Activated T-helper 1 cell treated with anti-CD3 and anti-CD28 coated beads, Interleukin-12 subunit alpha, Interleukin-12 subunit beta, Interleukin-2, Interleukin-4 antibody, amounts not matched to agents 30 ng/mL and 10 ng/mL and 1 ng/mL, durations not matched to agents 14 hours and 24 hours and 36 hours (primary cell): ENCODE data around the gene ADRA2B. TPM values are rescaled to one million over a fixed set of nuclear protein-coding genes. Genes with fewer than 3 reads are reported as not detected.

Source experiments
- DNase-seq: peaks from one replicate; pipeline ENCODE4 v3.0.0; 2021; ENCODE audit warnings: low spot score
- H3K27ac Mint-ChIP-seq: one replicate; pipeline ENCODE4 v1.8.0; 2021; ENCODE audit warnings: mild to moderate bottlenecking, mixed read lengths
- H3K27me3 Mint-ChIP-seq: one replicate; pipeline ENCODE4 v1.8.0; 2022; ENCODE audit warnings: mild to moderate bottlenecking, moderate library complexity, mixed read lengths; ENCODE audit not compliant: insufficient read depth
- H3K36me3 Mint-ChIP-seq: one replicate; pipeline ENCODE4 v1.8.0; 2021; ENCODE audit warnings: low read depth, mixed read lengths
- H3K4me1 Mint-ChIP-seq: one replicate; pipeline ENCODE4 v1.8.0; 2021; ENCODE audit warnings: low read depth, mixed read lengths
- H3K4me3 Mint-ChIP-seq: one replicate; pipeline ENCODE4 v1.8.0; 2021; ENCODE audit warnings: mild to moderate bottlenecking, moderate library complexity, mixed read lengths
- H3K9me3 Mint-ChIP-seq: one replicate; pipeline ENCODE4 v1.8.0; 2021; ENCODE audit warnings: mixed read lengths
- intact Hi-C: fragments of 100-400 bp; cut with micrococcal nuclease; formaldehyde crosslinking; loops from one replicate; pipeline ENCODE4 v1.15.1; 2024
- total RNA-seq: library from RNA; stranded (reverse); gene quantifications from 2 replicates; pipeline ENCODE4 v1.2.3, GENCODE V29; 2022

Gene ADRA2B
- total RNA-seq, 1 donor from 2014 or later = 0.21 TPM

DNA sequence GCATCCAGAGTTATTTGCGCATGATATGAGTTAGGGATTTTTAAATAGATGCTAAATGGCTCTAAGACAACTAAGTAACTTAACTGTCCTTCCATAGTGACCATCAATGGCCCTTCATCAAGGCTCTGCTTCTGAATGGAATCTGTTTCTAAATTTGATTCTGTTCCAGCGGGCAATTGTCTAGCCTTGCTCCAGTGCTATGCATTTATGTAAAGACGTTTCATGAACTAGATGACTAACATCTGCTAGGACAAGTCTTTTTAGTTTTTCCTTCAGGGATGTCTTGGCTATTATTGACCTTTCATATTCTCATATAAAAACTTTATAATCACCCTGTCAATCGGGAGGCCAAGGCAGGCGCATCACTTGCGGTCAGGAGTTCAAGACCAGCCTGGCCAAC lies 12.1 kb upstream of the ADRA2B start:
- no peak overlapping the region for H3K27ac Mint-ChIP-seq
- no peak overlapping the region for H3K4me3 Mint-ChIP-seq
- intact Hi-C loops = no loop called here
- DNase-seq = no peak
- H3K27me3 Mint-ChIP-seq = peaks cover 2% of the 10 kb centered on the region
- H3K9me3 Mint-ChIP-seq = no peaks in the 10 kb centered on the region
- peaks cover 12% of the 10 kb centered on the region for H3K4me1 Mint-ChIP-seq
- H3K36me3 Mint-ChIP-seq = peaks cover 12% of the 10 kb centered on the region

DNA sequence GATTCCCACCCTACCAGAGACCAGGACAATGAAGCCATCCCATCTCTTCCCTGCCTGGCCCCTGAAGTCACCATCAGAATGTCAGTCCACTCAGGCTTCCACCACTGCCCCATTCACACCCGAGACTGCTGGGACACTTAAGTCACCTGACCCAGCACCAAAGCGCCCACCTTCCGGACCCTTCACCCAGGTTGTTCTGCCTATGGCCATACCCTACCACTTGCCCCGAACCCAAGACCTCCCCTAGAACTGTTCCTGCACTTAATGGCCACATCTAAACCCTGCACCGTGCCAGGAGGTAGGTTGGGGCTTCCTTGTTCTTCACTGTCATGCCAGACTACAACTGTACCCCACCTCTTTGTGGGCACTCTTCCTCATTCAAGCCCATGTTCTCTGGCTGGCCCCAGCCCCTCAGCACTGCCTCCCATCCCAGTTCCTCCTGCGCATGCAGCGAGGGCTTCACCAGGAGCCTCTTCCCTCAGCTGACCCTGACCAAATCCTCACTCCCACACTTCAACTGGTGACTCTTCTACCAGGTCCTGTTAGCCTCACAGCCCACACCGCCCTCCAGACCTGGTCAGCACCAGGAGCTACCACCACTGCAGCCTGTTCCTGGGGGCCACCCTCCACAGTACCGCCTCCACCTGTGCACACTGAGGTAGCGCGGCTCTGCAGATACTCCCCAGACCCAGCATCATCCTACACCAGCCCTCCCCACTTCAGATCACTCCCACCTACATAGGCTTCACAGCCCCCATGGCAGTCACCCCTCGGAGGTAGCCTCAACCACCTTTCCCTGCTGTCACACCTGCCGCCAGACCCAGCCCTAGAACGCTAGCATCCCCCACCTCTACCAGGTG lies 8.3 kb upstream of the ADRA2B start:
- Mint-ChIP-seq H3K36me3 (peaks cover 10% of the 10 kb centered on the region), H3K4me1 (peaks cover 11% of the 10 kb centered on the region), H3K27ac (no peak overlapping the region), H3K4me3 (no peak overlapping the region), H3K9me3 (no peaks in the 10 kb centered on the region), H3K27me3 (peaks cover 22% of the 10 kb centered on the region)
- intact Hi-C loops = no loop called here
- DNase-seq = no peak

DNA sequence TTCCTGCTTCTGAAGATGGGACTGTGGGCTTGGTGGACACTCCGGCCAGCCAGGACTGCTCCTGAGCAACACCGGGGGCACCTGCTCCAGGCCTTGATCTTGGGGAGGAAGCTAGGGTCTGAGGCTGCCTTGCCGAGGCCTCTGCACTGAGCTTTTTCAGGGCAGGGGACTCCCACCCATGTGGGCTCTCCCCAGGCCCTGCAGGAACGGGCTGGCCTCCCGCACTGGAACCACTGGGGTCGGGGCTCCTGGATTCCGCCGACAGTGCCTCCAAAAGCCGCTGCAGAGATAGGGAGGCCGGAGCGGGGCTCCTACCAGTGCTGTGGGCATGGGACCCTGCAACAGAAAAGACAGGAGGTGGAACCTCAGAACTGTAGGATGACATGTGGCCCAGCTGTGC lies 7.6 kb upstream of the ADRA2B start:
- no peak overlapping the region for H3K4me3 Mint-ChIP-seq
- H3K27me3 Mint-ChIP-seq = peaks cover 25% of the 10 kb centered on the region
- H3K36me3 Mint-ChIP-seq = peaks cover 10% of the 10 kb centered on the region
- intact Hi-C loops = no loop called here
- no peak for DNase-seq
- H3K27ac Mint-ChIP-seq = no peak overlapping the region
- no peaks in the 10 kb centered on the region for H3K9me3 Mint-ChIP-seq
- peaks cover 11% of the 10 kb centered on the region for H3K4me1 Mint-ChIP-seq

DNA sequence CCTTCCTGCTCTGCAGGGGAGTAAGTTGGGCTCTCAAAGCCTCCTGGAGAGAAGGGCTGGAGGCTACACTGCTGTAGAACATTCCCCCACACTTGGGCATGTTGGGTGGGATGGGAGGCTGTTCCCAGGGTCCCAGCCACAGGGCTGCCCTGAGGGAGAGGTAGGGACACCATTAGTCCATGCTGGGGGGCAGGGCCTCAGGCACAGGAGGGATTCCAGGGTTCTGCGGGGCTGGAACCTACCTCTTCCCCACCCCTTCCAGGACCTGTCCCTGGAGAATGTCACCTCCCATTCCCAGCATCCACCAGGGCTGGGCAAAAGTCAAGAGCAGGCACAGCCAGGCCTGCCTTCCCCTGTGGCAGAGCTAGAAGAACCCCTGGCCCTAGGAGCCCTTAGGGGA lies 6.9 kb upstream of the ADRA2B start:
- peaks cover 10% of the 10 kb centered on the region for H3K36me3 Mint-ChIP-seq

DNA sequence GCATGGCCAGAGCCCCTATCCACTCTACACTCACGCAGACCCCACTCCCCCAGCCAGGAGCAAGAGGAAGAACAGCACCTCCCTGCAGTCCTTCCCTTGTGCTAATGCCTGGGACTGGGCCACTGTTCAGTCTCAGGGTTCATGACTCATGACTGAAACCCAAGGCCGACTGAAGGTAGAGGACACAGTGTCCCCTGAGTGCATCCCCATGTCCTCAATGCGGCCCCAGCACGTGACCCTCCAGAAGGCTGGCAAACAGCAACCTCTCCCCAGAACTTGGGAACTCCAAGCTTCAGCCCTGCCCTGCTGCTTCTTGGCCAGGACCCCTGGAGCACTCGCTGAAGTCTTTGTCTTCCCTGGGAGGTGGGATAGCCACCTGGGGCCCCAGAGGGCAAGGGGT lies 6.0 kb upstream of the ADRA2B start:
- intact Hi-C loops = no loop called here
- no peak overlapping the region for H3K4me3 Mint-ChIP-seq
- H3K9me3 Mint-ChIP-seq = no peaks in the 10 kb centered on the region

More for the DNA sequence above, 6.9 kb upstream of the ADRA2B start:
- Mint-ChIP-seq H3K9me3 (no peaks in the 10 kb centered on the region), H3K27ac (no peak overlapping the region), H3K27me3 (peaks cover 26% of the 10 kb centered on the region), H3K4me1 (peaks cover 11% of the 10 kb centered on the region), H3K4me3 (no peak overlapping the region)
- intact Hi-C loops = no loop called here
- DNase-seq = no peak

DNA sequence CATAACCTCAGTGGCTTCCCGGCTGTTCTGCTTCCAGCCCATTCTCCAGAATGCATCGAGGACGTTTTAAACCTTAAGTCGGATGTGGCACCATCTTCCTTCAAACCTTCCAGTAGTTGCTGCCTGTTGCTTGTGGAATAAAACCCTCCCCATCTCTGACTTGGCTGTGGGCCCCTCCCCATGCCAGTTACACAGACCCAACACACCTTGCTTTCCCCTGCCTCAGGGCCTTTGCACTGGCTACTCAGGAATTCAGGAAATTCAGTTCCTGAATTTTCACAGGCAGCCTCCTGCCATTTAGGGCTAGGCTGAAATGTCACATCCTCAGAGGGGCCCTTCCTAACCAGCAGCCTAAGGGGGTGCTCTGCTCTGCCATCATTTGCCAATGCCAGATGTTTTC lies 5.0 kb upstream of the ADRA2B start:
- Mint-ChIP-seq H3K4me3 (no peak overlapping the region), H3K36me3 (peaks cover 6% of the 10 kb centered on the region), H3K4me1 (peaks cover 21% of the 10 kb centered on the region), H3K9me3 (no peaks in the 10 kb centered on the region), H3K27ac (no peak overlapping the region), H3K27me3 (peaks cover 31% of the 10 kb centered on the region)
- no peak for DNase-seq
- intact Hi-C loops = no loop called here

More for the DNA sequence above, 6.0 kb upstream of the ADRA2B start:
- Mint-ChIP-seq H3K27me3 (peaks cover 31% of the 10 kb centered on the region), H3K36me3 (peaks cover 10% of the 10 kb centered on the region), H3K4me1 (peaks cover 18% of the 10 kb centered on the region), H3K27ac (no peak overlapping the region)
- DNase-seq = no peak

DNA sequence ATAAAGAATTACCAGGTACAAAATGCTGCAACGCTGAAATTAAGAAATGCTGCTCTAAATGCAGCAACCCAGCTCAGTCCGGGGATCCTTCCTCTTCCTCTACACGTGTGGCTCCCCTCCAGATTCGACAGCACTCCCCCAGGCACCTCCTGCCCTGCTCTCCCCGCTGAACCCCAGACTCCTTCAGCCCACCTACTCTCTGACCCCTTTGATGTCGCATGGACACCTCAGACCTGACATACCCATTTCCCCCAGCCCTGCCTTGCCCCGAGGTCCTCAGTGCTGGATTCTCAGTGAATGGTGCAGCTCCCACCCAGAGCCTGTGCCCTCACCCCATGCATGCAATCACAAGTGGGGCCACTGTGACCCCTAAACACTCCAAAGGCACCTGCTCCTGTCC lies 4.6 kb upstream of the ADRA2B start:
- DNase-seq = no peak

DNA sequence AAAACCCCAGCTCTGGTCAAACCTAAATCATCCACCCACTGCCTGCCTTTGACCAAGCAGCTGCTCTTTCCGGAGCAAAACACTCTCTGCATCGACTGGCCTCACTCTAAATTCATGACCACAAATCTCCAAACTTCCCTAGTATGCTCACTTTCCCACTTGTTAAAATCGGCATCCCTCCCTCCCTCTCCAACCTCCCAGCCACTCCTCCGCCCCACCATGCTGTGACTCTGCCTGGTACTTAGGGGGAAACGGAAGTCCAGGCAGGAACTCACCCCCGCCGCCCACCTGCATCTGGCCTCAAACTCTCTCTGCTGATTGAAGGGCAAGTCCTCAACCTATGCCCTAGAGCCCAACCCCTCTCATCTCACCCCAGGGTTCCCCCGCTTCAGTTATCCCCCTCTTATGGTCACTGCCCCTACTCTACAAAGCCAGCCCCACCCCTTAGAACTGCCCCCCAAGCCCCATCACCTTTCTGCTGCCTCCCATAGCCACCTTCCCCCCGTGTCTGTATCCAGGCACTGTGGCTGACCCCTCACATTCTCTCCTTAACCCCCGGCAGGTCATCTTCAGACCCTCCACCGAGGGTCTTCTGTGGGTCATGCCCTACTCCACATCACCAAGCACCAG lies 3.8 kb upstream of the ADRA2B start:
- Mint-ChIP-seq H3K4me3 (no peak overlapping the region), H3K36me3 (no peaks in the 10 kb centered on the region), H3K4me1 (peaks cover 28% of the 10 kb centered on the region), H3K27me3 (peaks cover 37% of the 10 kb centered on the region), H3K9me3 (no peaks in the 10 kb centered on the region), H3K27ac (no peak overlapping the region)
- DNase-seq = no peak
- intact Hi-C loops = no loop called here

More for the DNA sequence above, 4.6 kb upstream of the ADRA2B start:
- H3K27ac Mint-ChIP-seq = no peak overlapping the region
- H3K4me1 Mint-ChIP-seq = peaks cover 21% of the 10 kb centered on the region
- intact Hi-C loops = no loop called here
- peaks cover 31% of the 10 kb centered on the region for H3K27me3 Mint-ChIP-seq
- no peak overlapping the region for H3K4me3 Mint-ChIP-seq
- H3K9me3 Mint-ChIP-seq = no peaks in the 10 kb centered on the region
- H3K36me3 Mint-ChIP-seq = peaks cover 3% of the 10 kb centered on the region

DNA sequence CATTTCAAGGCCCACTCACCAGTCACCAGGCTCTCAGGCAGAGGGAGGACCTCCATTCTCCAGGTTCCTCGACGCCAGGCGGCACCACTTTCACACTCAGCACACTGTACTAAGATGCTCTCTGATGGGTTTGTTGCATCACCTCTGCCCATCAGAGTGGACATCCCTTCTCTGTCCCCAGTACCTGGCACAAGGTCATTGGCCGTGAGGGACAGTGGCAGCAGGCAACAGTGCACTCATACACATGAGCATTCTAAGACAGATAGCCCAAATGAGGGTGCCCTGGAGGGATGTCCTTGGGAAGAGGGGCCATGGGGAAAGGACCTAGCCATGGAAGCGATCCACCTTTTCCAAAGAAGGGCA lies 3.0 kb upstream of the ADRA2B start:
- Mint-ChIP-seq H3K4me3 (no peak overlapping the region), H3K4me1 (peaks cover 28% of the 10 kb centered on the region), H3K27ac (peak overlapping the region; percentile 23), H3K27me3 (peaks cover 37% of the 10 kb centered on the region), H3K9me3 (no peaks in the 10 kb centered on the region), H3K36me3 (no peaks in the 10 kb centered on the region)
- intact Hi-C loops = loop anchor here (5.0 kb wide), 1 partner anchor 148 kb away; the partner anchor contains the start of genes CIAO1 and TMEM127
- no peak for DNase-seq

DNA sequence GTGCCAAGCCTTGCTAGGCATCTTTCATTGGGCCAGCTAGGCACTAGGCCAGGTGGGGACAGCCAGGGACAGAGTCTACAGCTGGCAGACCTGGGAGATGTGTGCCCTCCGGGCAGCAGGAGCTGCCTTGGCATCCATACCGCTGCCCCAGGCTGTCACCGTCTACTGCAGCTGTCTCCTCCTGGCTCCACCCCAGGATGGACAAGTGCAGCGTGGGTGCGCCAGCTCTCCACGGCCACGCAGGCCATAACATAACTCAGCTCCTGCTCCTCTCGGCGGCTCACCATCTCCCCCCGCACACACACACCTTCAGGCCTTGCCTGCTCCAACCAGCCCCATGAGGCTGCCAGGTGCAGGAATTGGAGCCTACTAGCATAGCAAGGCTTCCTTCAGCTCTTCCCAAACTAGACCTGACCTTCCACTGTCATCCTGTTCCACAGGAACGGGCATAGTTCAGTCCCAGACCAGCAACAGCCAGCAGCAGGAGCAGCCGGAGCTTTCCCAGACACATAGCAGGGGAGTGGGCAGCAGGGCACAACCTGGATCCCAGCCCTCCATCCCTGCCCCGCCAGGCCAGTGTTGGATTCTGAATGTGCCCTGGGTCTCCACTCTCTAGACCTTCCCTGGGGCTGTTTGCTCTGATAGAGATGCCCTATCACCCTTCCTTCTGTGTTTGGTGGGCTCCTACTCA lies 2.5 kb upstream of the ADRA2B start:
- Mint-ChIP-seq H3K27ac (no peak overlapping the region), H3K4me1 (peaks cover 28% of the 10 kb centered on the region), H3K4me3 (peak overlapping the region; percentile 24), H3K9me3 (no peaks in the 10 kb centered on the region), H3K36me3 (no peaks in the 10 kb centered on the region), H3K27me3 (peaks cover 37% of the 10 kb centered on the region)
- intact Hi-C loops = loop anchor here (5.0 kb wide), 1 partner anchor 148 kb away; the partner anchor contains the start of genes CIAO1 and TMEM127
- DNase-seq = no peak

DNA sequence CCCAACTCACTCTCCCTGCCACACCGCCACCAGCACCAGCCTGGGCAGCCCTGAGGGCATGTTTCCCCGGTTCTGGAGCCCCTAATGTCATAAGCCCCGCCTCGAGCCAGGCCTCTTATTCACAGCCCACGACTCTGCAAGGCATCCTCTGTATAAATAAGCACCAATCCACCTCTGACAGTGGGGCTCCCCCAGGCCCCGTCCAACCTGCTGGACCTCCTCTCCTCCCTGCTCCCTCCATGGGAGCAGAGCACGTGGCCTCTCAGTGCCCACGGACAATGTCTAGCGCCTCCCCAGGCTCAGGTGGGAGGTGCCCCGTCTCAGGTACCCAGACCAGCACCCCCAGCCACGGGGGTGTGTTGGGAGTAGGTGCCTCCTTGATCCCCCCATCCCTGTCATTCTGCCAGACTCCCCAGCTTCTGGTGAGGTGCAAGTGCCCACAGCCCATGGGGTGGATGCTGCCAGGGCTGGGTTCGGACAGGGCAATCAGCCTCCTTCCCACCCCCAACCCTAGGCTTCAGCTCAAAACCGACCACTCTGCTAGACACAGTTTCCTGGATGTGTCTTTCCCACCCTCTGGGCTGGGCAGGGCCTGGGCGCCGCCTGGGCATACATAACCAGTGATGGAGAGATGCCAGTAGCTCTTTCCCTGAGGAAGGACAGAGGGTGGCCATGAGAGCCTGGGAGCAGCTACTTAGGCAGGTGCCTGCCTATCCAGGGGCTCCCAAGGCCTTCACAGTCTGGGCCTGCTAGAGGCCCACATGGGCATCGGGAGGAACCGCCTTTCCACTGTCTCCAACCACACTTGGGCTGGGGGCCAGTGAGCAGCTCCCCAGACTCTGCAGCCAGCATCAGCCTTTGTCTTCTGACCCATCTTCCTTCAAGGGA lies 1.6 kb upstream of the ADRA2B start:
- peak overlapping the region; percentile 75 for H3K4me3 Mint-ChIP-seq
- intact Hi-C loops = loop anchor here (1.0 to 5.0 kb wide), 3 partner anchors 27 to 149 kb away; partner anchors contain the start of genes CIAO1, DUSP2 and TMEM127
- no peak overlapping the region for H3K27ac Mint-ChIP-seq
- no peak for DNase-seq
- no peaks in the 10 kb centered on the region for H3K36me3 Mint-ChIP-seq
- no peaks in the 10 kb centered on the region for H3K9me3 Mint-ChIP-seq
- peaks cover 39% of the 10 kb centered on the region for H3K27me3 Mint-ChIP-seq
- peaks cover 28% of the 10 kb centered on the region for H3K4me1 Mint-ChIP-seq

DNA sequence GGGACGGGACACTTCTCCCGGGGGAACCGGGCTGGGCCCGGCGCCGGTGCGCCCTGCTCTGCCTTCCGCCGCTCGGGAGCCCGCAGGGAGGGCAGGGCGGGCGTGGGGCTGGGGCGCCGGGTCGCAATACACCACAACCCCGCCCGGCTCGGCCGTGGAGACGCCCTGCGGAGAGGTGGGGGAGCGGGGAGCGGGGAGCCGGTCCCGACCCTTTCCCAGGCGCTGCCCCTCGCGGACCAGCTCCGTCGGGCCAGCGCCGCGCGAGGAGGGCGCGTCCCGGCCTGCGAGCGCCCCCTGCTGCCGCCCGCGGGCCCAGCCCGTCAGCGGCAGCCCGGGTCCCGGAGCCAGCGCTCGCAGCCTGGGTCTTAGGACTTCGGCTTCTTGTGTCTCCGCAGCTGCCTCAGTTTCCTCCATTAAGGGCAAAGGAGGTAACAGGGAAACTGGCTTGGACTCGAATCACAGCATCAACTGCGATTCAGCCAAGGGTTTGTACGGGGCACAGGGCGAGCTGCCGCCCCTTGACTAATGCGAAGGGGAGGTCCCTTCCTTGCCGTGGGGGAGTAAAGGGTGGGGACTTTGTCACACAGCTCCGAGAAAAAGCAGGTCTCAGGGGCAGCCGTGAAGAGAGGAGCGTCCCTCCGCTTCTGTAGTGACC lies 635 bp upstream of the ADRA2B start:
- no peaks in the 10 kb centered on the region for H3K9me3 Mint-ChIP-seq
- DNase-seq = peak; percentile 61
- H3K27ac Mint-ChIP-seq = no peak overlapping the region
- intact Hi-C loops = loop anchor here (1.0 to 5.0 kb wide), 4 partner anchors 28 to 150 kb away; partner anchors contain the start of genes CIAO1, DUSP2 and TMEM127
- H3K4me1 Mint-ChIP-seq = peaks cover 28% of the 10 kb centered on the region
- H3K36me3 Mint-ChIP-seq = no peaks in the 10 kb centered on the region
- peak overlapping the region; percentile 75 for H3K4me3 Mint-ChIP-seq
- H3K27me3 Mint-ChIP-seq = peaks cover 37% of the 10 kb centered on the region
